NCI-H345 (cell line): Measurements from ENCODE around the gene GATAD2B.

Source experiments
- DNase-seq: peaks from one replicate; lab custom pipeline; 2025; lab: John Stamatoyannopoulos, UW

The GATAD2B gene

GRCh38 chr1:153833171-153833570, 89.6 kb downstream of the GATAD2B start:
- DNase-seq, result no peak

- DNase-seq, result no peak
Measured at GRCh38 chr1:153832293-153832692, 90.5 kb downstream of the GATAD2B start.

GRCh38 chr1:153831026-153831425, 91.7 kb downstream of the GATAD2B start:
- no peak for DNase-seq

- no peak for DNase-seq
Measured at GRCh38 chr1:153827168-153827964, 95.4 kb downstream of the GATAD2B start.

- no peak for DNase-seq
Measured at GRCh38 chr1:153818876-153819275, 103.9 kb downstream of the GATAD2B start.

GRCh38 chr1:153816283-153816889, 106.4 kb downstream of the GATAD2B start:
- DNase-seq, result no peak

- DNase-seq, result no peak
Measured at GRCh38 chr1:153805886-153806719, 116.7 kb downstream of the GATAD2B start.

- no peak for DNase-seq
Measured at GRCh38 chr1:153805042-153805745, 117.6 kb downstream of the GATAD2B start.

- no peak for DNase-seq
Measured at GRCh38 chr1:153804112-153804511, 118.7 kb downstream of the GATAD2B start.

GRCh38 chr1:153803470-153804056, 119.2 kb downstream of the GATAD2B start:
- no peak for DNase-seq

- DNase-seq, result no peak
Measured at GRCh38 chr1:153801786-153802697, 120.7 kb downstream of the GATAD2B start.

GRCh38 chr1:153801028-153801625, 121.6 kb downstream of the GATAD2B start:
- DNase-seq, result no peak

- no peak for DNase-seq
Measured at GRCh38 chr1:153800516-153800915, 122.3 kb downstream of the GATAD2B start.

GRCh38 chr1:153799566-153800465, 123.0 kb downstream of the GATAD2B start:
- no peak for DNase-seq

- DNase-seq, result no peak
Measured at GRCh38 chr1:153799016-153799415, 123.8 kb downstream of the GATAD2B start.

GRCh38 chr1:153798468-153798780, 124.3 kb downstream of the GATAD2B start:
- DNase-seq, result no peak

- DNase-seq, result peak; percentile 93
Measured at GRCh38 chr1:153796786-153797659, 125.7 kb downstream of the GATAD2B start.
